ENCODE measurements around the gene C11orf52.

C11orf52 gene

DNA sequence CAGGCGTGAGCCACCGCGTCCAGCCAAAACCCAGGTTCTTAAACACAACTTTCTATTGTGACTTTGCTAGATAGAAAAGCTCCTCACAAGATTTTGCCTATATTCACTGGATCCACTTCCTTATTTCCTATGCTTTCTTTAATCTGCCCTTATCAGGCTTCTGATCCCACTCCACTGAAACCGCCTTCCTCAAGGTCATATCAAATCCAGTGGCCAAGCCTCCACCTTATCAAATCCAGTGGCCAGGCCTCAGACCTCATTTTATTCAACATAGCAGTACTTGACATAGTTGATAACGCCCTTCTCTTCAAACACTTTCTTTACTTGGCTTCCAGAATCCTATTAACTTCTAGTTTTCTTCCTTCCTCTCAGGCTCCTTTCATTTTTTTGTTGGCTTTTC lies 48.0 kb downstream of the C11orf52 start:
- H3K18ac ChIP-seq (ENCODE audit: low read length) = no peak overlapping the region
- no peaks in the 10 kb centered on the region for H3K27me3 ChIP-seq (ENCODE audit: insufficient read depth, low read length, poor library complexity)
- H3K4me2 ChIP-seq (ENCODE audit: low read length) = no peak overlapping the region
- WGBS (ENCODE audit: extremely low coverage, insufficient coverage, low lambda C conversion rate) = no CpG with 5 or more reads among the region's 5 CpGs
- no peak overlapping the region for H4K8ac ChIP-seq (ENCODE audit: low read depth, low read length)
- DNase-seq = no peak
- H3K4ac ChIP-seq (ENCODE audit: low read depth, low read length) = no peak overlapping the region
- no peak overlapping the region for H2BK120ac ChIP-seq (ENCODE audit: low read depth, low read length)
- H3K23ac ChIP-seq (ENCODE audit: low read length) = no peak overlapping the region
- H3K79me2 ChIP-seq (ENCODE audit: control insufficient read depth, insufficient read depth, low read length) = no peaks in the 10 kb centered on the region
- no peak overlapping the region for H2BK5ac ChIP-seq (ENCODE audit: low read length)
- H3K36me3 ChIP-seq (ENCODE audit: control insufficient read depth, insufficient read depth, low read length) = no peaks in the 10 kb centered on the region
- H2AK5ac ChIP-seq (ENCODE audit: low read length) = no peak overlapping the region
- no peak overlapping the region for H3K56ac ChIP-seq (ENCODE audit: low read length)
- H2BK15ac ChIP-seq (replicated peaks; ENCODE audit: low read depth) = no peak overlapping the region
- no peaks in the 10 kb centered on the region for H3K4me1 ChIP-seq (ENCODE audit: control insufficient read depth, low read depth, low read length)
- no peak overlapping the region for H3K27ac ChIP-seq (ENCODE audit: low read depth, low read length)
- no peak overlapping the region for H3K4me3 ChIP-seq (ENCODE audit: low read length)
- no peak overlapping the region for H3K9ac ChIP-seq (ENCODE audit: low read length)
- no peak overlapping the region for H4K5ac ChIP-seq (ENCODE audit: low read length)
- H3K79me1 ChIP-seq (ENCODE audit: low read length) = no peaks in the 10 kb centered on the region

DNA sequence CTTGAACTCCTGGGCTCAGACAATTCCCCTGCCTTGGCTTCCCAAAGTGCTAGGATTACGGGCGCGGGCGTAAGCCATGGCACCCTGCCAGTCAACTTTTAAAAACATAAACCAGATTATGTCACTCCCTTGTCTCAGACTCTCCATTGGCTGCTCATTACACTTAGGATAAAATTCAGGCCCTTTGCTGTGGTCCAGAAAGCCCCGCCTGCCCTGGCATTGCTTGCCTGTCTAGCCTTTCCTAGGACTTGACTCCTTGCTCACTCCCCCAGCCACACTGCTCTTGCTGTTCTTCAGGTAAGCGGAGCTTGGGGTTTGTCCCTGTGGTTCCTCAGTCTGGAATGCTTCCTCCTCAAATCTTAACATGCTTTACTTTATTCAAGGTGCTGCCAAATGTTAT lies 48.9 kb downstream of the C11orf52 start:
- no peak overlapping the region for H3K56ac ChIP-seq (ENCODE audit: low read length)
- H3K4me2 ChIP-seq (ENCODE audit: low read length) = no peak overlapping the region
- H2BK5ac ChIP-seq (ENCODE audit: low read length) = no peak overlapping the region
- H3K79me2 ChIP-seq (ENCODE audit: control insufficient read depth, insufficient read depth, low read length) = no peaks in the 10 kb centered on the region
- DNase-seq = no peak
- H3K4ac ChIP-seq (ENCODE audit: low read depth, low read length) = no peak overlapping the region
- H3K4me3 ChIP-seq (ENCODE audit: low read length) = no peak overlapping the region
- no peak overlapping the region for H3K27ac ChIP-seq (ENCODE audit: low read depth, low read length)
- no peaks in the 10 kb centered on the region for H3K79me1 ChIP-seq (ENCODE audit: low read length)
- H3K27me3 ChIP-seq (ENCODE audit: insufficient read depth, low read length, poor library complexity) = no peaks in the 10 kb centered on the region
- H2AK5ac ChIP-seq (ENCODE audit: low read length) = no peak overlapping the region
- no peak overlapping the region for H4K5ac ChIP-seq (ENCODE audit: low read length)
- H3K18ac ChIP-seq (ENCODE audit: low read length) = no peak overlapping the region
- no peak overlapping the region for H2BK120ac ChIP-seq (ENCODE audit: low read depth, low read length)
- no peaks in the 10 kb centered on the region for H3K36me3 ChIP-seq (ENCODE audit: control insufficient read depth, insufficient read depth, low read length)
- no CpG with 5 or more reads among the region's 6 CpGs for whole genome bisulfite sequencing (ENCODE audit: extremely low coverage, insufficient coverage, low lambda C conversion rate)
- H3K23ac ChIP-seq (ENCODE audit: low read length) = no peak overlapping the region
- H4K8ac ChIP-seq (ENCODE audit: low read depth, low read length) = no peak overlapping the region
- H2BK15ac ChIP-seq (replicated peaks; ENCODE audit: low read depth) = no peak overlapping the region
- no peak overlapping the region for H3K9ac ChIP-seq (ENCODE audit: low read length)
- no peaks in the 10 kb centered on the region for H3K4me1 ChIP-seq (ENCODE audit: control insufficient read depth, low read depth, low read length)

DNA sequence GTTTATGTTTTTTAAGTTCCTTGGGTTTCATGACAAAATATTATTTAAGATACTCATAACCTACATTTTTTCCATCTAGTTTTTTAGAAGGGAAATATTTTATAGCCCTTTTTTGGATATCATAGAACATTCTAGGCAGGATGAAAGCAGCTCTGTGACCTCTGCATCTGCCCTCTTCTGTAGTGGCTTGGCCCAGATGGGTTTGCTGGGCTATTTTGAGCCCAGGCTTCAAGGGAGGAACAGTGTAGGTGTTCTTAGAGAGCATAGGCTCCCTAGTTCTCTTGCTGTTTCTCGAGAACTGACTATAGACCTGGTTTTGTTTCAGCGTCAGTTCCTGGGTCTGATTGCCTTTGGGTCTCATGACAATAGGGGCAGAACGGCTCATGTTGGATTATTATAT lies 50.6 kb downstream of the C11orf52 start:
- H2AK5ac ChIP-seq (ENCODE audit: low read length) = no peak overlapping the region
- no peak overlapping the region for H3K4ac ChIP-seq (ENCODE audit: low read depth, low read length)
- no CpG with 5 or more reads among the region's 3 CpGs for WGBS (ENCODE audit: extremely low coverage, insufficient coverage, low lambda C conversion rate)
- no peak overlapping the region for H3K4me2 ChIP-seq (ENCODE audit: low read length)
- H4K8ac ChIP-seq (ENCODE audit: low read depth, low read length) = no peak overlapping the region
- no peak overlapping the region for H3K27ac ChIP-seq (ENCODE audit: low read depth, low read length)
- H3K4me1 ChIP-seq (ENCODE audit: control insufficient read depth, low read depth, low read length) = no peaks in the 10 kb centered on the region
- no peak overlapping the region for H2BK15ac ChIP-seq (replicated peaks; ENCODE audit: low read depth)
- no peak overlapping the region for H3K18ac ChIP-seq (ENCODE audit: low read length)
- H3K36me3 ChIP-seq (ENCODE audit: control insufficient read depth, insufficient read depth, low read length) = no peaks in the 10 kb centered on the region
- H3K23ac ChIP-seq (ENCODE audit: low read length) = no peak overlapping the region
- H2BK5ac ChIP-seq (ENCODE audit: low read length) = no peak overlapping the region
- no peaks in the 10 kb centered on the region for H3K79me2 ChIP-seq (ENCODE audit: control insufficient read depth, insufficient read depth, low read length)
- H3K56ac ChIP-seq (ENCODE audit: low read length) = no peak overlapping the region
- H4K5ac ChIP-seq (ENCODE audit: low read length) = no peak overlapping the region
- no peak for DNase-seq
- no peak overlapping the region for H2BK120ac ChIP-seq (ENCODE audit: low read depth, low read length)
- H3K79me1 ChIP-seq (ENCODE audit: low read length) = no peaks in the 10 kb centered on the region
- no peak overlapping the region for H3K4me3 ChIP-seq (ENCODE audit: low read length)
- no peak overlapping the region for H3K9ac ChIP-seq (ENCODE audit: low read length)
- H3K27me3 ChIP-seq (ENCODE audit: insufficient read depth, low read length, poor library complexity) = no peaks in the 10 kb centered on the region

DNA sequence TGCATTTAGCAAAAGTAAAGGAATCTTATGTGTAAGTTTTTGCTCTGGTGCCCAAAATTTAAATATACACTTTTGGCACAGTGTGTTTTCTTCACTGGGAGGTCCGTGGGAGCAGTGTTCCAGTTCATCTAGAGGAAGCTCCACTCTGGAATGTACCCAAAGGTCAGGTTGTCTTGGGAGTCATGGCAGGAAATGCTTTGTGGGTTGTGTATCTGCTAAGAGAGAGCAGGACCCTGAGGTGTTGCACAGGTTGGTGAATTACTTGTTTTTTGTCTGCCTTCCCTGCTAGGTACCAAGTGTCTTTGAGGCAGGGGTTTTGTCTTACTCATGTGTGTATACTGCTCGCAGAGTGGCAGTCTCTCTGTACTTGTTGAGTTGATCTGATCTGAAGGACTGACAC lies 55.7 kb downstream of the C11orf52 start:
- H3K4me3 ChIP-seq (ENCODE audit: low read length) = no peak overlapping the region
- no peak overlapping the region for H3K9ac ChIP-seq (ENCODE audit: low read length)
- no peak overlapping the region for H4K8ac ChIP-seq (ENCODE audit: low read depth, low read length)
- H3K23ac ChIP-seq (ENCODE audit: low read length) = no peak overlapping the region
- H3K18ac ChIP-seq (ENCODE audit: low read length) = no peak overlapping the region
- H3K4ac ChIP-seq (ENCODE audit: low read depth, low read length) = no peak overlapping the region
- no CpG with 5 or more reads among the region's 2 CpGs for whole genome bisulfite sequencing (ENCODE audit: extremely low coverage, insufficient coverage, low lambda C conversion rate)
- H3K4me1 ChIP-seq (ENCODE audit: control insufficient read depth, low read depth, low read length) = peaks cover 1% of the 10 kb centered on the region
- DNase-seq = no peak
- no peaks in the 10 kb centered on the region for H3K79me2 ChIP-seq (ENCODE audit: control insufficient read depth, insufficient read depth, low read length)
- H3K27me3 ChIP-seq (ENCODE audit: insufficient read depth, low read length, poor library complexity) = no peaks in the 10 kb centered on the region
- H2BK5ac ChIP-seq (ENCODE audit: low read length) = no peak overlapping the region
- no peak overlapping the region for H2BK120ac ChIP-seq (ENCODE audit: low read depth, low read length)
- no peaks in the 10 kb centered on the region for H3K79me1 ChIP-seq (ENCODE audit: low read length)
- no peak overlapping the region for H4K5ac ChIP-seq (ENCODE audit: low read length)
- no peak overlapping the region for H3K56ac ChIP-seq (ENCODE audit: low read length)
- H2AK5ac ChIP-seq (ENCODE audit: low read length) = no peak overlapping the region
- no peak overlapping the region for H3K4me2 ChIP-seq (ENCODE audit: low read length)
- H3K36me3 ChIP-seq (ENCODE audit: control insufficient read depth, insufficient read depth, low read length) = no peaks in the 10 kb centered on the region
- no peak overlapping the region for H2BK15ac ChIP-seq (replicated peaks; ENCODE audit: low read depth)
- no peak overlapping the region for H3K27ac ChIP-seq (ENCODE audit: low read depth, low read length)

DNA sequence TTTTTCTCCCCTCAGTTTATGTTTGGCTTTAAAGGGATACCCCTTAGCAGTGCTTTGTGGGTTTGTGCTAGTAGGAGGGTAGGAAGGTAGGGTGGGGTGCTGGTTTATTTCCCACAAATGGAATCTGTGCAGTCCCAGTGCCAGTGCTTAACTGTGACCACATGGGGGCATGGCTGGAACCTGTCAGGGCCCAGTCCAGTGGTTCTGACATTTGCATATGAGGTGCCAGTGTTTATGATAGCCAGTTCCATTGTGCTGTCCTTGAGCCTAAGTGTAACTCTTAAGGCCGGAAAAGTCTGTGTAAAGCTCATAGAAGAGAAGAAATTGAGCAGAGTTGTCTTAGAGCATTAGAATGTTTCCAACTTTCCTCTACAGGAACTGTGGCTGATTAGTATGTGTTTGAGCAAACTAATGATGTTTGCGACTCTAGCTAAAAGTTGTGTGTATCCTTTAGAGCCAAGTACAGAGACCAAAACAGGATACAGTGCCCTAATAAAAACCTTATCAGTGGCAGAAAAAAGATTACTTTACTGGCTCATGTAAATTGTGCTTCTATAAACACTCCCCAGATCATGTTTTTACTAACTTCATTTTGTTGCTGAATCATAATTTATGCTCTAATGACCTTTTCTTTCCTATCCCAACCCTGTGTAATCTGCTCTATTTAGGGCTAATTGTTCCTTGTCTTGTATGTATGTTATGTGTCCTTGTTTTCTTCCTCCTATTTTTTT lies 56.5 kb downstream of the C11orf52 start:
- no peak overlapping the region for H3K18ac ChIP-seq (ENCODE audit: low read length)
- no peaks in the 10 kb centered on the region for H3K79me2 ChIP-seq (ENCODE audit: control insufficient read depth, insufficient read depth, low read length)
- H3K36me3 ChIP-seq (ENCODE audit: control insufficient read depth, insufficient read depth, low read length) = no peaks in the 10 kb centered on the region
- H3K56ac ChIP-seq (ENCODE audit: low read length) = no peak overlapping the region
- H3K23ac ChIP-seq (ENCODE audit: low read length) = no peak overlapping the region
- no peak overlapping the region for H2AK5ac ChIP-seq (ENCODE audit: low read length)
- no peak overlapping the region for H2BK15ac ChIP-seq (replicated peaks; ENCODE audit: low read depth)
- H2BK5ac ChIP-seq (ENCODE audit: low read length) = no peak overlapping the region
- no peak overlapping the region for H4K5ac ChIP-seq (ENCODE audit: low read length)
- H3K27ac ChIP-seq (ENCODE audit: low read depth, low read length) = no peak overlapping the region
- no peak overlapping the region for H3K4me2 ChIP-seq (ENCODE audit: low read length)
- no peaks in the 10 kb centered on the region for H3K79me1 ChIP-seq (ENCODE audit: low read length)
- no peak overlapping the region for H3K4me3 ChIP-seq (ENCODE audit: low read length)
- H2BK120ac ChIP-seq (ENCODE audit: low read depth, low read length) = no peak overlapping the region
- no CpG with 5 or more reads among the region's 2 CpGs for WGBS (ENCODE audit: extremely low coverage, insufficient coverage, low lambda C conversion rate)
- no peaks in the 10 kb centered on the region for H3K27me3 ChIP-seq (ENCODE audit: insufficient read depth, low read length, poor library complexity)
- H3K4me1 ChIP-seq (ENCODE audit: control insufficient read depth, low read depth, low read length) = peaks cover 1% of the 10 kb centered on the region
- no peak overlapping the region for H3K4ac ChIP-seq (ENCODE audit: low read depth, low read length)
- no peak for DNase-seq
- no peak overlapping the region for H3K9ac ChIP-seq (ENCODE audit: low read length)
- H4K8ac ChIP-seq (ENCODE audit: low read depth, low read length) = no peak overlapping the region

Data from mesendoderm (in vitro differentiated cells).